Eye (tissue), 1 donor: Measurements from ENCODE around the gene CLTCL1.
"Not testable (repeated sequence)": the region's sequence is repeated elsewhere in the genome, so short reads cannot be mapped to it uniquely, and the experiment has no call there.

Experiments
- DNase-seq: peaks from one replicate; pipeline ENCODE4 v3.0.0-alpha.2; 2015

Gene CLTCL1

GRCh38 chr22:19290400-19291217, 910 bp downstream of the CLTCL1 start:
- peak; percentile 61 for DNase-seq

GRCh38 chr22:19289475-19290161, 1.9 kb downstream of the CLTCL1 start:
- no peak for DNase-seq

- no peak for DNase-seq
These were observed 3.6 kb downstream of the CLTCL1 start for GRCh38 chr22:19287889-19288288.

- peak; percentile 26 for DNase-seq
These were observed 4.3 kb downstream of the CLTCL1 start for GRCh38 chr22:19287076-19287707.

- no peak for DNase-seq
These were observed 5.7 kb downstream of the CLTCL1 start for GRCh38 chr22:19285831-19286230.

- not testable (repeated sequence) for DNase-seq
These were observed 12.4 kb downstream of the CLTCL1 start for GRCh38 chr22:19279143-19279542.

- no peak for DNase-seq
These were observed 13.7 kb downstream of the CLTCL1 start for GRCh38 chr22:19277785-19278184.

- DNase-seq, result no peak
These were observed 15.5 kb downstream of the CLTCL1 start for GRCh38 chr22:19275919-19276600.

GRCh38 chr22:19275513-19275912, 16.0 kb downstream of the CLTCL1 start:
- no peak for DNase-seq

GRCh38 chr22:19275104-19275503, 16.4 kb downstream of the CLTCL1 start:
- DNase-seq, result no peak

GRCh38 chr22:19271856-19272535, 19.5 kb downstream of the CLTCL1 start:
- no peak for DNase-seq

GRCh38 chr22:19271273-19271855, 20.2 kb downstream of the CLTCL1 start:
- DNase-seq, result no peak

- no peak for DNase-seq
These were observed 20.6 kb downstream of the CLTCL1 start for GRCh38 chr22:19270873-19271272.

- peak; percentile 3 for DNase-seq
These were observed 24.9 kb downstream of the CLTCL1 start for GRCh38 chr22:19266547-19267086.

- DNase-seq, result no peak
These were observed 25.7 kb downstream of the CLTCL1 start for GRCh38 chr22:19265779-19266178.

- no peak for DNase-seq
These were observed 30.7 kb downstream of the CLTCL1 start for GRCh38 chr22:19260804-19261203.

GRCh38 chr22:19260194-19260593, 31.3 kb downstream of the CLTCL1 start:
- DNase-seq, result no peak

GRCh38 chr22:19258968-19259288, 32.6 kb downstream of the CLTCL1 start:
- not testable (repeated sequence) for DNase-seq

GRCh38 chr22:19258371-19258770, 33.1 kb downstream of the CLTCL1 start:
- DNase-seq, result no peak

- not testable (repeated sequence) for DNase-seq
These were observed 35.2 kb downstream of the CLTCL1 start for GRCh38 chr22:19256362-19256761.

GRCh38 chr22:19253143-19253542, 38.4 kb downstream of the CLTCL1 start:
- DNase-seq, result no peak
